Right lobe of liver (tissue), 4 donors: ENCODE data around the gene EXD3.

Experiments
- CTCF ChIP-seq, 4 donors: fragments of 200-600 bp in 3 of 4; fragments of 450-650 bp in 1 of 4; IDR thresholded peaks; one replicate each; pipeline versions ENCODE4 v1.5.1 to v1.8.0; 2016 to 2022; ENCODE audit warnings: antibody characterized with exemption in 4 of 4, mild to moderate bottlenecking in 2 of 4
- POLR2A ChIP-seq: fragments of 450-650 bp; IDR thresholded peaks from one replicate; pipeline ENCODE4 v1.6.1; 2017; ENCODE audit warnings: antibody characterized with exemption, mild to moderate bottlenecking
- donor health status: DM: no; HTN: no; CAD: no.
- donor health status: DM: no; HTN: no; CAD: no.
- donor health status: DM: no; HTN: yes; CAD: no.

GRCh38 chr9:137263506-137263905, 159.5 kb downstream of the EXD3 start:
- TF ChIP-seq CTCF (IDR thresholded peaks at IDR 0.05) (no peak), POLR2A (no peak)
